Right lobe of liver (tissue), 4 donors: ENCODE measurements around the gene ZBTB32.

Source experiments
- CTCF ChIP-seq, 4 donors: fragments of 200-600 bp in 3 of 4; fragments of 450-650 bp in 1 of 4; IDR thresholded peaks; one replicate each; pipeline versions ENCODE4 v1.5.1 to v1.8.0; 2016 to 2022; ENCODE audit warnings: antibody characterized with exemption in 4 of 4, mild to moderate bottlenecking in 2 of 4
- POLR2A ChIP-seq: fragments of 450-650 bp; IDR thresholded peaks from one replicate; pipeline ENCODE4 v1.6.1; 2017; ENCODE audit warnings: antibody characterized with exemption, mild to moderate bottlenecking
- donor health status: DM: no; HTN: no; CAD: no.
- donor health status: DM: no; HTN: no; CAD: no.
- donor health status: DM: no; HTN: yes; CAD: no.

GRCh38 chr19:35665604-35666003 lies 38.8 kb upstream of the ZBTB32 start:
- TF ChIP-seq POLR2A (no peak), CTCF (IDR thresholded peaks at IDR 0.05) (no peak)
